SJCRH30 (cell line): Measurements from ENCODE around the gene NEK7. TPM values are rescaled to one million over a fixed set of nuclear protein-coding genes. Genes with fewer than 3 reads are reported as not detected.
A peak's percentile ranks its signal among the peaks of the same experiment; 100 is the strongest.

Source experiments
- DNase-seq, 2 experiments: peaks; one replicate each; pipeline ENCODE4 v3.0.0-alpha.2; 2015 to 2020
- H3K27ac ChIP-seq: fragments of 250-450 bp; sonication (Bioruptor Pico); 2 replicates; pipeline ENCODE4 v1.5.1; 2020; ENCODE audit warnings: mild to moderate bottlenecking, moderate library complexity
- H3K27me3 ChIP-seq: fragments of 250-450 bp; sonication (Bioruptor Pico); 2 replicates; pipeline ENCODE4 v1.5.1; 2020; ENCODE audit warnings: mild to moderate bottlenecking, moderate library complexity
- H3K36me3 ChIP-seq: fragments of 250-450 bp; sonication (Bioruptor Pico); 2 replicates; pipeline ENCODE4 v1.5.1; 2020; ENCODE audit warnings: mild to moderate bottlenecking, moderate library complexity
- H3K4me1 ChIP-seq: fragments of 250-450 bp; sonication (Bioruptor Pico); 2 replicates; pipeline ENCODE4 v1.5.1; 2020; ENCODE audit warnings: mild to moderate bottlenecking, moderate library complexity
- H3K4me3 ChIP-seq: fragments of 250-450 bp; sonication (Bioruptor Pico); 2 replicates; pipeline ENCODE4 v1.5.1; 2020; ENCODE audit warnings: mild to moderate bottlenecking, moderate library complexity
- H3K9me3 ChIP-seq: fragments of 250-450 bp; sonication (Bioruptor Pico); replicated peaks from 2 replicates; pipeline ENCODE4 v1.5.1; 2020; ENCODE audit warnings: mild to moderate bottlenecking, moderate library complexity
- total RNA-seq: library from RNA; depleted of rRNA; stranded (reverse); fragments of >200 nt; shearing (Covaris generic); gene quantifications from 2 replicates; pipeline ENCODE4 v1.2.3, GENCODE V29; 2014

NEK7 gene
- total RNA-seq, 1 experiment from 2014 or later = 28.4 TPM

DNA sequence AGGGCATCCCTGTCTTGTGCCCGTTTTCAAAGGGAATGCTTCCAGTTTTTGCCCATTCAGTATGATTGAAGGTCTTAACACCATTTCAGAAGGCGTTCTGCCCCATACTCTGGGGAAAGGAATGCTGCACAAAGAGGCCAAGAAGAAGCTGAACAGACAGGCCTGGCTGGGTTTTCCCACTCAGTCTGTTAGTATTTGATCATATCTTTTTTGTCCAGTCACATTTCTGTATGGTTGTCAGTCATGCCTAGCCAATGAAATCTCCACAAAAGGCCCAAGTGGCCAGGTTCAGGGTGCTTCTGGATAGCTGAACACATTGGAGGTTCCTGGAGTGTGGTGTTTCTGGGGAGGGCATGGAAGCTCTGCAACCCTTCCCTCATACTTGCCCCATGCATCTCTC is 72.1 kb downstream of the NEK7 start:
- Histone ChIP-seq H3K36me3 (no peaks in the 10 kb centered on the region), H3K4me3 (no peak overlapping the region), H3K27ac (no peak overlapping the region), H3K4me1 (peaks cover 7% of the 10 kb centered on the region; the same call in 1 of the 2 replicates), H3K27me3 (no peaks in the 10 kb centered on the region), H3K9me3 (no peaks in the 10 kb centered on the region)
- no peak for DNase-seq

DNA sequence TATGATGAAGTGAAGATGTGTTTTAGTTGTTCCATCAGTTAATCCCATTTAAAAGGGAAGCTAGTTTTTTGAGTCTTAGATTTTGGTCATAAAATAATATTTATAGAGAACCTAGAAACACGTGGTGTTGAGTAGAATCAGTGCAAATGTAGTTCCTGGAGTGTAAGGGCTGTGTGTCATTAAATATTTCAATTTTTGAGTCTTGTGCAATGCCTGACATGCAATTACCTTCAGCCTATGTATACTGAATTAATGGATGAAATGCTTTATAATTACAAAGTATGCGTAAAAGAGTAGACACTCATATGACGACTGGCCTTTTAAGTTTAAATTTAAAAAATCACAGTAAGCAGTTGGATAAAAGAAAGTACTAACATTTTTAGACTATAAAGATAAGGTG is 75.0 kb downstream of the NEK7 start:
- Histone ChIP-seq H3K9me3 (no peaks in the 10 kb centered on the region), H3K4me1 (peaks cover 7% of the 10 kb centered on the region; the same call in 1 of the 2 replicates), H3K27me3 (no peaks in the 10 kb centered on the region), H3K4me3 (no peak overlapping the region), H3K36me3 (no peaks in the 10 kb centered on the region), H3K27ac (no peak overlapping the region)
- no peak for DNase-seq

DNA sequence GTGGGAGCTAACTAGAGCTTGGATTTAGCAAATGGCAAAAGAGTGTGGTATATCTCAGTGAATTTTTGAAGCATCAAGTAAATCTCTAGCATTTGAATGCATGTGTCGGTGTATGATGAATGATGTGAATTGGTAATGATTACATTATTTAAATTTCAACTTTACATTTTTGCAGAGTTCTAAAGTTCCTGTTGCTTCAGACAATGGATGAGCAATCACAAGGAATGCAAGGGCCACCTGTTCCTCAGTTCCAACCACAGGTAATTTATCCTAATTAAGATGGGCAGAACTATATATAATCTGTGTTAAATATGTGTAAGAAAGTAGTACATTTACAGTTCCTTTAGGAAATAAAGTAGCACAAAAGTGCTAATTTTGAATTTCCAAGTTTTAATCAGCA is 75.6 kb downstream of the NEK7 start:
- Histone ChIP-seq H3K27ac (no peak overlapping the region), H3K4me3 (no peak overlapping the region), H3K4me1 (peaks cover 7% of the 10 kb centered on the region; the same call in 1 of the 2 replicates), H3K36me3 (no peaks in the 10 kb centered on the region), H3K9me3 (no peaks in the 10 kb centered on the region), H3K27me3 (no peaks in the 10 kb centered on the region)
- peak in 1 of 2 experiments; percentile 3 for DNase-seq

DNA sequence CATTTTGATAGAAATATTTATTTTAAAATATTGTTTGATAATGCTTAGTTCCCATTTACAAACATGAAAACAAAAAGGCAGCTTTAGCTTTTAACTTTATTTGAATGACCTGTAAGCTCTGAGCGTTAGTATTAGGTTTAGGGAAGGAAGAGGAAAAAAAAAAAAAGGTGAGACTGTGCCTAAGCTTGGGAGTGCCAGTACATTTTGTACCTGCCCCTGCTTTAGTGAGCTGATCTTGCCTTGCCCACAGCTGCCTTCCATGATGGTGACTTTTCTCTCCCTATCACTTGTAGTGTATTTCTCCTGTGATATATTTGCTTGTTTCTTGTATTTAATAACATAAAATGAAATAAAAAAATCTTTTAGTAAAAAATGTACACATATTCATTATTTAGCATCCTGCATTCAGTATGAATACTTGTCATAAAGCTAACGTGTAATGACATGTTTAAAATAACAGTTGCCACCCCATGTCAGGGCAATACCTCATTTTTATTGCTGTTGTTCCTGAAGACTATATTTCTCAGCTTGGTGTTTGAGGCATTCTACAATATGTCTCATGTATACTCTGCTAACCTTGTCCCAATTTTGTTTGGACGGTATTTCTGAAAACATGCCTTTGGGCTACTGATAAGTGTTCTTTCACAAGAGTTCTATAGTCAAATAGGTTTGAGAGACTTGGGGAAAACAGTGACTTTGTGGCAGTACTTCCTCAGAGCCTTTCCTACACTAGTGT is 76.3 kb downstream of the NEK7 start:
- Histone ChIP-seq H3K27me3 (no peaks in the 10 kb centered on the region), H3K36me3 (no peaks in the 10 kb centered on the region), H3K9me3 (no peaks in the 10 kb centered on the region), H3K4me3 (no peak overlapping the region), H3K4me1 (peaks cover 7% of the 10 kb centered on the region; the same call in 1 of the 2 replicates), H3K27ac (no peak overlapping the region)
- DNase-seq = no peak

DNA sequence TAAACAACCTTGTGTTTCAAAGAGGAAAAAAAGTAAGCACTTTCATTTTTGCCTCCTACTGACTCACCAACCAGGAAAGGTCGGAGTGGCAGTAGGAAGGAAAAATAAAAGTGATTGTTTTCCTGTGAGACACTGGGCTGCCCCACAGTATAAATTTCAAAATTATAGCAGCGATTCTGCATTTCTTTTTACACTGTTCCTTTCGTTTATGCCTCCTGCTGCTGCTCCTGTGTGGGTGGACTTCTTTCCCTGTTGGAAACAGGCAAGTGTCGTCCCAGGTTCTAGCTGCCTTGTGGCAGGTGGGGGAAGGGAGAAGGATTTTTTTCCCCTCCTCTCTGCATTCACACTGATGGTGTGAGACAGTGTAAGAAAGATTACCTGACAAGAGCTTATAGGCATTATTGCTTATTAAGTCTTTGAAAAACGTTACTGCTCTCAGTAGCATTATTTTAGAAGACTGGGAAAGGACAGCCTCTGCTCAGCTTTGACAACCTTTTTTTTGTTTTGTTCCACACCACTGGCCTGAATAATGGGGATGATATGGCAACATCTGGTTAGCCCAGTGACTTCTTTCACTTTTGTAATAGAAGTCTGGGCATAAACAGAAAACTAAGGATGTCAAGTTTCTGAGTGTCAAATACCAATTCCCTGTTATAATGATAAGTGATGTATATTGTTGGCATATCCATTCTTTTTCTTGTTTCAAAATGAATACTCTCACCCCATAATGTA is 77.9 kb downstream of the NEK7 start:
- Histone ChIP-seq H3K9me3 (no peaks in the 10 kb centered on the region), H3K36me3 (no peaks in the 10 kb centered on the region), H3K27me3 (no peaks in the 10 kb centered on the region), H3K4me1 (peaks cover 7% of the 10 kb centered on the region; the same call in 1 of the 2 replicates), H3K27ac (no peak overlapping the region), H3K4me3 (no peak overlapping the region)
- DNase-seq = no peak

DNA sequence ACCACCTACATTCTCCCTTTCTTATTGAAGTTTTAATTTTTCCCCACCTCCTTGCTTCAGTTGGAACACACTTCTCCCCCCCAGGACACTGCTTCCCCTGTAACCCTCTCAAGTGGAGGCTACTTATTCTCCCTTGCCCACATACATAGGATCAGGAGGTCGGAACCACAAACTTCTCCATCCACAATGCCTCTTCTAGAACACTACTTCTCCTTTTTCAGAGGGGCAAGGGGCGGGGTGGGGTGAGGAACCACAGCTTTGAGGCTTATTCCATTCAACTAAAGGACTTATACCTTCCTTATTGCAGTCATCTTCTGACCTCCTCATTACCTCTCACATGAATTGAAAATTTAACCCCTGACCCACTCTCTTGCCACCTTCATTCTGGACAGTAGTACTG is 81.3 kb downstream of the NEK7 start:
- H3K27me3 ChIP-seq = no peaks in the 10 kb centered on the region
- no peak overlapping the region for H3K4me3 ChIP-seq
- H3K27ac ChIP-seq = no peak overlapping the region
- no peak for DNase-seq
- H3K4me1 ChIP-seq = no peaks in the 10 kb centered on the region; the same call in 1 of the 2 replicates
- H3K36me3 ChIP-seq = no peaks in the 10 kb centered on the region
- H3K9me3 ChIP-seq = no peaks in the 10 kb centered on the region

DNA sequence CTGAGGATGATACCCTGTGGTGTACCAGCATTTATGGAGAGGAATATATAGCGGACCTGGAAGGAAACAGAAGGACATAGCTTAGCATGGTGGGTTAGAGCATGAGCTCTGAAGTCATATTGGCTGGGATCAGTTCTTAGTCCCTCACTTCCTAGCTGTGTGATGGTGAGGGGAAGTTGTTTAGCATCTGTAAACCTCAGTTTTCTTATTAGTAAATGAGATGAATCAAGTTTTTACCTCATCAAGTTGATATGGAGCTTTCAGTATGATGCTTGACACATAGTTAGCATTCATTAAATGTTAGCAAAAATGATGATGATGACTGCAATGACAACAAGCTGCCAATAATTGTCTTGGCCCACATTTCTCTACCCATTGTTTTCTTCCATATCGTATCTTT is 84.8 kb downstream of the NEK7 start:
- H3K27me3 ChIP-seq = no peaks in the 10 kb centered on the region
- H3K4me1 ChIP-seq = no peaks in the 10 kb centered on the region
- no peak overlapping the region for H3K27ac ChIP-seq
- no peak overlapping the region for H3K4me3 ChIP-seq
- H3K9me3 ChIP-seq = no peaks in the 10 kb centered on the region
- DNase-seq = no peak
- H3K36me3 ChIP-seq = no peaks in the 10 kb centered on the region

DNA sequence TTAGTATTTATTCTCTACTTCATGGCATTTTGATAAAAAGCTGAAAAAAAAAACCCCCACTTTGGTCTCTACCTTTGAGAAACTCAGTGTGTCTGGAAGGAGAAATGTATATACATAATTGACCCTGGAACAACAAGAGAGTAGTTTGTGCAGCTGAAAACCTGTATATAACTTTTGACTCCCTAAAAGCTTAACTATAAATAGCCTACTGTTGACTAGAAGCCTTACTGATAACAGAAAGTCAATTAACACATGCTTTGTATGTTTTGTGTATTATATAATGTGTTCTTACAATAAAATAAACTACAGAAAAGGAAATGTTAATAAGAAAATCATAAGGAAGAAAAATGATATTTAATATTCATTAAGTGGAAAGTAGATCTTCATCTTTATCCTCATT is 88.0 kb downstream of the NEK7 start:
- no peak overlapping the region for H3K27ac ChIP-seq
- DNase-seq = no peak
- no peak overlapping the region for H3K4me3 ChIP-seq
- no peaks in the 10 kb centered on the region for H3K36me3 ChIP-seq
- no peaks in the 10 kb centered on the region for H3K27me3 ChIP-seq
- H3K9me3 ChIP-seq = no peaks in the 10 kb centered on the region
- H3K4me1 ChIP-seq = no peaks in the 10 kb centered on the region

DNA sequence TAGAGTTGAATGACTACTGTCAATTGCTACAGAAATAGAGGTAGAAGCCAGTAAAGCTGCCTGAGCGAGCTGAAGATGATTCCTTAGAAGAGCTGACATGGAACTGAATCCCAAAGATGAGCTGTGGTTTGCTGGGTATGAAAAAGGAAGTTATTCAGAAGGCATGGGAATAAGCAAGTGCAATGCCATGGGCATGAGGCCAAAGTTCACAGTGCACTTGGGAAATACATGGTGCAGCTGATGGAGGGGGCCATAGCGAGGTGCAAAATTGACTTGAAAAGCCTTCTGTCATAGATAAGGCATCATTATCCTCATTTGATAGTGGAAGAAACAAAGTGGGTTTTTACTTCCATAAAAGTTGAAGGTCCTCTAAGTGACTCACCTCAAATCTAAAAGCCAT is 88.6 kb downstream of the NEK7 start:
- H3K27me3 ChIP-seq = no peaks in the 10 kb centered on the region
- H3K27ac ChIP-seq = no peak overlapping the region
- no peaks in the 10 kb centered on the region for H3K9me3 ChIP-seq
- no peak overlapping the region for H3K4me3 ChIP-seq
- DNase-seq = no peak
- no peaks in the 10 kb centered on the region for H3K4me1 ChIP-seq
- no peaks in the 10 kb centered on the region for H3K36me3 ChIP-seq

DNA sequence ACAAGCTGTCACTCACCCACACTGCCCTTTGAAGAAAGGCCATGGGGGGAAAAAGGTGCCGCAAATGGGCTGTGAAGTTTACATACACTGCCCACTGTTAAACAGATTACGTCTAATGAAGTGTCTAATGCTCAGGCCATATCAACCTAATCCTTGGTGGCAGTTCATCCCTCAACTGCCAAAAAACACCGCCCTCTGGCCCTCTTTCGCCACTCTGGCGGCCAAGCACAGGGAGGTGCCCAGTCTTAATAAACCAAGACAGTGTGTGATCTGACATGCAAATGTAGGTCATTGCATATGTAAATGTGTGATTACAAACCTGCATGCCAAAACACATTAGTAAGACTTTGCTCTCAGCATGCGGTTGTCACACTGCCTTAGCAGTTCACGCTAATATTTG is 89.5 kb downstream of the NEK7 start:
- Histone ChIP-seq H3K36me3 (no peaks in the 10 kb centered on the region), H3K27ac (no peak overlapping the region), H3K9me3 (no peaks in the 10 kb centered on the region), H3K4me3 (no peak overlapping the region), H3K27me3 (no peaks in the 10 kb centered on the region), H3K4me1 (no peaks in the 10 kb centered on the region)
- DNase-seq = no peak

DNA sequence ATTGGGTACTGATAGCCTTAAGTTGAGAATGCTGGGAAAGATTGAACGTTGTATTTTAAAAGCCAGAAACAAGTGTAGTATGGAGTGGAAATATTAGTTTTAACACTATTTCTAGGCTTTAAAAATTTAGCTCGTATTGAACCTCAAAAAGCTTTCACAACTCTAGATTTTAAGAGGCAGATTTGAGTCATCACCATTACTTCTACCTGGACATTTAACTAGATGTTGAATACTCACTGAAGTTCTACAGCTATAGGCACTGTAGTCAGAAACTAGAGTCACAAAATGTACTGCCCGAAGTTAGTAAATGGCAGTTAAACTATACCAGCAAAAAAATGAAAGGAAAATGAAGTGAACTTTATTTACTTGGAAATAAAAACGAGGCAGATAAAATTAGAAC is 96.5 kb downstream of the NEK7 start:
- DNase-seq = no peak
- no peaks in the 10 kb centered on the region for H3K27me3 ChIP-seq
- H3K36me3 ChIP-seq = no peaks in the 10 kb centered on the region
- H3K4me3 ChIP-seq = no peak overlapping the region
- no peak overlapping the region for H3K27ac ChIP-seq
- no peaks in the 10 kb centered on the region for H3K9me3 ChIP-seq
- no peaks in the 10 kb centered on the region for H3K4me1 ChIP-seq

DNA sequence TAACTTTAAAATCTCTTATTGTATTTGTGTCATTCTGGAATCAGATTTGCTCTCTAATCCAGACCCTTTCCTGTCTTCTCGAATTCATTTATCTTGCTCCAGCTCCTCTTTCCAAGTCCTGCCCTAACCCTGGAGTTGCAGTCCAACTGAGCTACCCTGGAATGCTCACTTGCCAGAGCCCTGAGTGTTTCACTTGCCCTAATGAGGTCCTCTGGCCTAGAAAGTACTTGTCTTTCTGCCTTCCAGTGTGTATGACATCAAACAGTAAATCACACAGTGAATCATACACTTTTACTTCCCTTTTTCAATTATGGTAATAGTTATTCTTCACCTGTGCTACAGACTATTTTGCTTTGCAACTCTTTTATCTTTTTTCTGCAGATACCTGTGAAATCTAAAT is 96.9 kb downstream of the NEK7 start:
- Histone ChIP-seq H3K4me3 (no peak overlapping the region), H3K9me3 (no peaks in the 10 kb centered on the region), H3K27me3 (no peaks in the 10 kb centered on the region), H3K36me3 (no peaks in the 10 kb centered on the region), H3K27ac (no peak overlapping the region), H3K4me1 (no peaks in the 10 kb centered on the region)
- no peak for DNase-seq

DNA sequence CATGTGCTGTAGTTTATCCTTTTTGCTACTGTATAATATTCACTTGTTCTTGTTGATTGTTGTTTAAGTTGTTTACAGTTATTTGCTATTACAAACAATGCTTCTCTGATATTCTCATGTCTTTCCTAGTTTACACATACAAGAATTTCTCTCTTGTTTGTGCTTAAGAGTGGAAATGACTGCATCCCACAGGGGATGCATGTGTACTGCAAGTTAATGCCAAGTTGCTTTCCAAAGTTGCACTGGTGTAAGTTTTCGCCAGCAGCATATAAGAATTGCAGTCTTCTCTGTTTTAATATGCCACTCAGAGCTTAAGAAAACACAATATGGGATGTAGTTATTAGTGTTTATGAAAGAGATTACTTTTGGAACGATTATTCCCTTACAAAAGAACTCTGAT is 97.7 kb downstream of the NEK7 start:
- Histone ChIP-seq H3K27ac (no peak overlapping the region), H3K4me1 (no peaks in the 10 kb centered on the region), H3K36me3 (no peaks in the 10 kb centered on the region), H3K27me3 (no peaks in the 10 kb centered on the region), H3K9me3 (no peaks in the 10 kb centered on the region), H3K4me3 (no peak overlapping the region)
- DNase-seq = no peak

DNA sequence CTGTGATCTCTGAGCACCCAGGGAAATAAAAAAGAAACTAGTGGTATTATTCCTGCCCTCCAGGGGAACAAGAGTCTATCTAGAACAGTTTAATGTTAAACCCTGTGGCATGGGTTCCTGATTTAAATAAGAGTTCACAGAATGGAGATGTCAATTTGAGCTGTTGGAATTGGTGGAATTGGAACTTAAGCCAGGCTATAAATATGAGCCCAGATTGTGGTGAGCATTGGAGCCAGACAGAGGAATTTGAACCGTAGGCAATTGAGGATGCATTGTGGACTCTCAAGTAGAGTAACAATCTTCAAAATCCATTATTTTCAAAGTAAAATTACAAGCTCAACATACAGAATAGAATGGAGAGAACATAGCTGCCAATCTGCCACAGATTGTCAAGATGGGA is 98.2 kb downstream of the NEK7 start:
- Histone ChIP-seq H3K27me3 (no peaks in the 10 kb centered on the region), H3K27ac (no peak overlapping the region), H3K9me3 (no peaks in the 10 kb centered on the region), H3K4me3 (no peak overlapping the region), H3K36me3 (no peaks in the 10 kb centered on the region), H3K4me1 (no peaks in the 10 kb centered on the region)
- no peak for DNase-seq

DNA sequence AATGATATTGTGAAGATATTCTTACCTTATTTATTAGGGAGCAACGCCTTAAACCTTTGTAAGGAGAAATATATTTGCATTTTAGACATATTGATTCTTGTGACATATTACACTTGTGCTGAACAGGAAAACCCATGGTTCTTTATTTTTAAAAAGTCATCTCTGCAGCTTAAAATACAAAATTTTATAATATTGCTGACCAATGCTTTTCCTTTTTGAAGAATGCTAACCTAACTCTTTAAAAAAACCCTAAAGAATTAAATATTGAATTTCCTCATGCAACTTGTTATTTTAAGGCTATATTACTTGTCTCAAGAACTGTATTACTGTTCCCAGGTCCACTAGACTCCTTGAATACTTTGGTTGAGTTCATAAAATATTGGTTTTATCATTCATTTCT is 99.0 kb downstream of the NEK7 start:
- no peaks in the 10 kb centered on the region for H3K36me3 ChIP-seq
- H3K9me3 ChIP-seq = no peaks in the 10 kb centered on the region
- DNase-seq = no peak
- no peak overlapping the region for H3K27ac ChIP-seq
- H3K4me1 ChIP-seq = no peaks in the 10 kb centered on the region
- no peaks in the 10 kb centered on the region for H3K27me3 ChIP-seq
- H3K4me3 ChIP-seq = no peak overlapping the region

DNA sequence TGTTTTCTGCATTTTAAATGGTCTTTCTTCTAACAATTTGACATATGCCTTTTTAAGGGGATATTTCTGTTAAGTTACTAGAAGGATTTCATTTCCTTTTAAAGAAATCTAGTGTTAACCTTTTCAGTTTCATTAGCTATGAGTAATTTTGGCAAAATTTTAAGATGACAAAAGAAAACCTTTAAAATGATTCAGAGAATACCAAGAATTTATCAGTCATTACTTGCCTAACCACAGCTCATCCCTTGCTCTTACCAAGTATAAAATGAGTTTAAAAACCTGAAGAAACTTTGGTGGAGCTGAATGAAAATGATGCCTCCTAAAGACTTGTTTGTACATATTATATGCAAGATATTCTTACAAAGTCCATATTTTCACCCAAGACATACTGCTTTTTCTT is 101.7 kb downstream of the NEK7 start:
- H3K9me3 ChIP-seq = no peaks in the 10 kb centered on the region
- H3K4me3 ChIP-seq = no peak overlapping the region
- H3K27me3 ChIP-seq = no peaks in the 10 kb centered on the region
- no peak for DNase-seq
- no peaks in the 10 kb centered on the region for H3K36me3 ChIP-seq
- H3K4me1 ChIP-seq = no peaks in the 10 kb centered on the region
- H3K27ac ChIP-seq = no peak overlapping the region
